ENCODE results near the gene ACR.
"Not testable (repeated sequence)": the region's sequence is repeated elsewhere in the genome, so short reads cannot be mapped to it uniquely, and the experiment has no call there.

Gene ACR

DNA sequence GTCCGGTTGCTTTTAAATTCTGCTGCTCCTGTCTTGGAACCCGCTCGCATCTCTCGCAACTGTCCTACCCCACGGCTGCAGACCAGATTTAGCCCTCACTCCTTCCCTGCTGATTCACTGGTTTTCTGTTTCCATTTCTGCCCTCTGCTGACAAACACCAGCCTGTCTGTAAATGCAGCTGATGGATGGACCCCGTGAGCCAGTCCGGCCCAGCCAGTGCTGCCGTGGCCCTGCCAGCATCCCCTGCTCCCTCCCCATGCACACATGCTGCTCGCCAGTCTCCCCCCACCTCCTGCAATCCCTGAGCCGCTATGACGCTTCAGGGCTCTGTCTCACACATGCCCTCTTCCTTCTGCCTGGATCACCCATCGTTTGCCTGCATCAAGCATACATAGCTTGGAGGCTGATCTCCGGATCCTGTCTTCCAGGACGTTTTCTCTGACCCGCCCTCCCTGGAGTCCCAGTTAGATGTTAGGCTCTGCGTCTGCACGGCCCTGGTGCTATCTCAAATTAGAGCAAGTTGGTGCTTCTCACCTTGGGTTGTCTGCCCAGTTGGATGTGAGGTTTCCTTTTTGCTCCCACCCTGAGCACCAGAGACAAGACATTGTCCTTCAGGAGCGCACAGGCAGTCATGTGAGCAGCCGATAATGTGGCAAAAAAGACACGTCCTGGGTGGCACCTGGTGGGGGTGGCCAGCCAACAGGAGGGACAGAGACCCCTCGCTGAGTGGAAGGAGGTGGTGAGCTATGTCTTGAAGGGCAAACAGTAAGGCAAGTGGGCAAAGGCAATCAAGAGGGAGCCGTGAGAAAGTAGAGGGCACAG lies 4.3 kb upstream of the ACR start:
- DNase-seq, result no peak

DNA sequence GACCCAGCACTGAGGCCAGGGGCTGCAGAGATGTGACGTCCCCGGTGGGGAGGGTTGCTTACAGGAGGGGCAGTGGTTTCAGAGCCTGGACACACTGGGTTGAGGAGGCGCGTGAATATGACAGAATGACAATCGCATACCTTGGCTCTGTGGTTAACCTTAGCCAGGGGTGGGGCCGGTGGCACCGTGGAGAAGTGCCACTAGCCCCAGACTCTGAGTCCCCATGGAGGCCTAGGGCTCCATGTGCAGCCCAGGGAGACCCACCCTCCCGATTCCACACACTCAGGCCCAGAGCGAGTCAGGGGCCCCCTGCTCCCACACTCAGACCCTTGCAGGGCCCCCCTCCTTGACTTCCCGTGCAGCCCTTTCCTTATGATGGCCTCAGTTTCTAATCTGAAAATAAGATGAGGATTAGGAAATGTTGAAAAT lies 3.6 kb upstream of the ACR start:
- DNase-seq, result no peak

DNA sequence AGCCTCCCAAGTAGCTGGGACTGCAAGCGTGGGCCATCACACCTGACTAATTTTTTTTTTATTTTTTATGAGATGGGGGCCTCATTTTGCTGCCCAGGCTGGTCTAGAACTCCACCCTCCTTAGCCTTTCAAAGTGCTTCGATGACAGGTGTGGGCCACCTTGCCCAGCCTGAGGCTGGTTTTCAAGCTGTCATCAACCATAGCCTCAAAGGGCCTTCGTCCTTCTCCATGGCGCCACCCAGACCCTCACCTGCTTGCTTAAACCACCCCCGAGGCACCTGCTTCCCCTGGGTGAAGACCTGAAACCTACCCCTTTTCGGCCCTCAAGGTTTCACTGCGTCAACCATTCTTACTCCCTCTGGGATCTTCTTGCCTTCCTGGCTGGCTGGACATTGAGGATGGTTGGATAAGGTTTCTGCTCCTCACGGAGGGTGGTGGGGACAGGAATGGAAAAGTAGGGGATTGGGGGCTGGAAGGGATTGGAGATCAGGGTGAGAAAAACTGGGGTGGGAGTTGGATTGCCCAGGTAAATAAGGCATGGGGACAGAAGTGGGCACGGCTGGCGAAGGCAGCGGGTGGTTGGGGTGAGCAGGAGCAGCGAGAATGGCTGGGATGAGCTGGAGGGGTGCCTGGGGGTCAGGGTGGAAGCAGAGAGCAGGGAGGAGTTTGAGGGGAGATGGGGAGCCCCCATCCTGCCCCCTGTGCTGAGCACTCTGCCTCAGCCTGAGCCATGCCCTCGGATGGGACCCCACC lies 2.8 kb upstream of the ACR start:
- DNase-seq, result no peak

DNA sequence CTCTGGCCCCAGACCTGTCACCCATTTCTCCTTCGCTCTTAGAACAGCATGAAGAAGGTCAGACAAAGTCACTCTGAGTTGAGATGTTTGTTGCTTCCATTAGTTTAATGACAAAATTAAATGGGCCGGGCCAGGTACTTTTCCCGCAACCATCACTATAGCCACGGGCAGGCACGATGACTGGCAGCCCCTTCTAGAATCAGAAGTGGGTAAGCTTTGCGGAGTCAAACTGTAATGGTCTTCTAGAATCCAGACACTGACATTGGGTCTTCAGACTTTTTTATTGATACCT lies 2.3 kb upstream of the ACR start:
- no peak for DNase-seq

DNA sequence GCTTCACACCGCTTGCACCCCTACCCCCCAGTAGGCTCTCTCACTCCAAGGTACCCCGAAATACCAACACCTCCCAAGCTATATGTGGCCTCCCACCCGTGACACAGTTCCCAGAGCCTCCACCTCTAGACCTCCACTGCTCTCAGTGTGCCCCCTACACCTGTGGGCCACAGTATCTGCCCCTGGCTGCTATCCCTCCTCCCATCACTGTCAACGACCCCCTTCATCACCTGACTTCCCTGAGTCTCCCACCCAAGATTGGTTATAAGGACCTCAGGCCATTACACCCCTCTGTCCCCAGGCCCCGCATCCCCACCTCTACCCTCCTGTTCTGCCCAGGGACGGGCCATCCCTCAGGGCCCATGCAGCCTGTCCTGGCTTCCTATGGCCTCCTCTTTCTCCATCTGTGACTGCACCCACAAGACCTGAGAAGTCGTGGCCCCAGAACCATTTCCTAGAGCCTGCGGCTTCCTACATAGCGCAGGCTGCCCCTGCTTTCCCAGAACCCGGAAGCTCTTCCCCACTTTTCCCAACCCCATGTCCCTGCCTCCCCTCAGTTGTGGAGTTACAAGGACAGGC lies 734 bp downstream of the ACR start:
- DNase-seq, result no peak

DNA sequence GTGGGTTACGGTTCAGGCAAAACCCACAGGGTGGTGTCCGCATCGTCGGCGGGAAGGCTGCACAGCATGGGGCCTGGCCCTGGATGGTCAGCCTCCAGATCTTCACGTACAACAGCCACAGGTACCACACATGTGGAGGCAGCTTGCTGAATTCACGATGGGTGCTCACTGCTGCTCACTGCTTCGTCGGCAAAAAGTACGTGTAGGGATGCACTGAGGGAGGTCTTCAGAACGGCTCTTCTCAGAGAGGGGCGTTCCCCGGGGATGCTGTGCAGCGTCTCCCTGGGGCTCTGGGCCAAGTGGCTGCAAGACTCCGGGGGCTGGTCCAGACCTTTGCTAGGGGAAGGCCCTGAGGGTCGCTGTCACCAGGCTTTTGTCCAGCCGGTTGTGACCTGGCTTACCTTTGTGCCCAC lies 1.3 kb downstream of the ACR start:
- DNase-seq, result no peak

DNA sequence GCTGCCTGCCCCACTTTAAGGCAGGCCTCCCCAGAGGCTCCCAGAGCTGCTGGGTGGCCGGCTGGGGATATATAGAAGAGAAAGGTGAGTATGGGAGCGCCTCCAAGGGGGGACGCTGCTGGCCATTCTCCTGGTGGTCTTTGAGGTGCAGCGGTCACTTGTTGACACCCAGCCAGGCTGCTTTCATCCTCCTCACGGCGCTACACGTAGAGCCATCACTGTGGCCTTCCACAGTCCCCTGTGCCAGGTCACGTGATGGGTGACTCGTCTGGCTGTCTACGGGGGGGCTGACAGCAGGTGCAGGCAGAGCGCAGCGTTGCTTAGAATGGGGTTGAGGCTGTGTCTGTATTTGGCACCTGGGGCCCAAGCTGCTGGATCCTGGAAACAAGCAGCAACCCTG lies 1.9 kb downstream of the ACR start:
- DNase-seq, result no peak

DNA sequence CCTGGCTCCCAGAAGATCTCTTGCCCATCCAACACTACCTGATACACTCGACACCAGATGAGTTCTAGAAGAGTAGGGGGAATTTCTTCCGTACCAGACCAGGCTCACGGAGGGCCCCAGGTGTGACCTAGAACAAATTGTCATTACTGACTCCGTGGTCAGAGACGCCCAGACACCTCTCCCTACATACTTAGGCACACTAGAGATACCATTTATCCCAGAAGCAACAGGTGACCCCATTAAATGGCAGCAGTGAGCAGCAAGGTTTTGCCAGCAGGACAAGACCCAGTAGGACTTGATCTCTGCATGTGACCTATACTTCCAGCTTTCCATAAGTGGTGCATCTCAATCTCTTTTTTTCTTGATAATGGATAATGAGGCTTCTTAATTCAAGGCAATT lies 2.7 kb downstream of the ACR start:
- not testable (repeated sequence) for DNase-seq

DNA sequence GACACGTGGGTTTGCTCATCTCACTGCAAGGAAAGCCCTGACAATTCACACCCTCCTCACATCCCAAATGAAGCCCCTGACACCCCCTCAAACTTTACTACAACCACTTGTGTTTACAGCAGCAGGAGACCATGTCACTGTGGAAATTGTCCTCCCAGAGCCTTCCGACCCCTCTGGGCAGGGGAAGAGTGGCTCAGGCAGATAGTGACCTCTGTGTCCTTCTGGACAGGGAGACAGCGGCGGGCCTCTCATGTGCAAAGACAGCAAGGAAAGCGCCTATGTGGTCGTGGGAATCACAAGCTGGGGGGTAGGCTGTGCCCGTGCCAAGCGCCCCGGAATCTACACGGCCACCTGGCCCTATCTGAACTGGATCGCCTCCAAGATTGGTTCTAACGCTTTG lies 6.4 kb downstream of the ACR start:
- DNase-seq, result not testable (repeated sequence)

DNA sequence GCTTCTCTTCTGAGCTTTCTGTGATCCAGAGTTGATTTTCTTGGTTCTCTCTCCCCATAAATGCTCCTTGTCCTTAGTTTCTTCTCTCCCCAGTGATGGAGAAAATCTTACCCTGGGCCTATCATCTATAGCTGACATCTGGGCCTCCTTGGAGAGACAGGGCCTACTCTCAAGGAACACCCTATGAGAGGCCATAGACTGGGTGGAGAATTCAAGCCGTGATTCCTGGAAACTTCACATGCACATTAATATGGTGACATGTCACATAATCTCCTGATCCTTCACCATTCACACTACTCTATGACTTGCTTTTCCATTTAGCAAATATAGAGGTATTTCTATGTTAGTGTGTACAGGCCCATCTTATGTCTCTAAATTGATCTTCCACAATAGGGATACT lies 9.5 kb downstream of the ACR start:
- DNase-seq, result not testable (repeated sequence)

DNA sequence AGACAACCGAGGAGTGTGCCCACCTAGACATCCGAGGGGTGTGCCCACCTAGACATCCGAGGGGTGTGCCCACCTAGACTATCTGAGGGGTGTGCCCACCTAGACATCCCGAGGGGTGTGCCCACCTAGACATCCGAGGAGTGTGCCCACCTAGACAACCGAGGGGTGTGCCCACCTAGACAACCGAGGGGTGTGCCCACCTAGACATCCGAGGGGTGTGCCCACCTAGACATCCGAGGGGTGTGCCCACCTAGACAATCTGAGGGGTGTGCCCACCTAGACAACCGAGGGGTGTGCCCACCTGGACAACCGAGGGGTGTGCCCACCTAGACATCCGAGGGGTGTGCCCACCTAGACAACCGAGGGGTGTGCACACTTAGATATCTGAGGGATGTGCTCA lies 10.6 kb downstream of the ACR start:
- DNase-seq, result not testable (repeated sequence)

DNA sequence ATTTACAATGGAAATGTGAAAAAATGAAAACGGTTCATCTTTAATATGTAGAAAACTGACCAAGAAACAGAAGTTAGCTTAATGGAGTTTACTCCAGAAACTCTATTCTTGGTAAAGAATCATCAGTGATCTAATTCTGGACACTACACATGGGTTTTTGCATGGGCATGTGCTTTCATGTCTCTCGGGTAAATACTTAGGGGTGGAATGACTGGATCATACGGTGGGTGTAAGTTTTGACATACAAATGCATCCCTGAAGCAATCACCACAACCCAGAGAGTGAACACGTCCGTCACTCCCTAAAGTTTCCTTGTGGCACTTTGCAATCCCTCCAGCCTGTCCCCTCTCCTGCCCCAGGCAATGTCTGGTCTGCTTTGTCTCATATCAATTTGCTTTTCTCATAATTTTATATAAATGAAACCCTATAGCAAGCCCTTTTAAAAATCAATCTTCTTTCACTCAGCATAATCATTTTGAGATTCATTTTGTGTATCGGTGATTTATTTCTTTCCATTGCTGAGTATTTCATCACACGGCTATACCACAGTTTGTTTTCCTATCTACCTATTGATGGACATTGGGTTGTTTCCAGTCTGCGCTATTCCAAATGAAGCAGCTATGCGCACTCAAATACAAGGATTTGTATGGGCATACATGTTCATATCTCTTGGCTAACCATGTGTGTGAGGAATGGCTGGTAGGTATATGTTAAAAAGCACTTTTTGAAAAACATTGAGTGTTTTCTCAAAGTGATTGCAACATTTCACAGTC lies 11.5 kb downstream of the ACR start:
- DNase-seq, result not testable (repeated sequence)

DNA sequence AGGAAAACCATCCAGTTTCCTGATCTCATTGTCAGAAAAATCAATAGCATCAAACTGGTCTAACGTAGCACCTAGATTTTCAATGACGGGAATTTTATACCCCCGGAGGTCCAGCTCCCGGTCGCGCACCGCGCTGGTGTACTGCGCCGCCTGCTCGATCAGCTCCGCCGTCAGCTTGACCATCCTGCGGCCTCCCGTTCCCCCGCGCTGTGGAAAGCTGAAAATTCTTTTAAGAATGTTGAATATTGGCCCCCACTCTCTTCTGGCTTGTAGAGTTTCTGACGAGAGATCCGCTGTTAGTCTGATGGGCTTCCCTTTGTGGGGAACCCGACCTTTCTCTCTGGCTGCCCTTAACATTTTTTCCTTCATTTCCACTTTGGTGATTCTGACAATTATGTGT lies 17.2 kb downstream of the ACR start:
- not testable (repeated sequence) for DNase-seq

DNA sequence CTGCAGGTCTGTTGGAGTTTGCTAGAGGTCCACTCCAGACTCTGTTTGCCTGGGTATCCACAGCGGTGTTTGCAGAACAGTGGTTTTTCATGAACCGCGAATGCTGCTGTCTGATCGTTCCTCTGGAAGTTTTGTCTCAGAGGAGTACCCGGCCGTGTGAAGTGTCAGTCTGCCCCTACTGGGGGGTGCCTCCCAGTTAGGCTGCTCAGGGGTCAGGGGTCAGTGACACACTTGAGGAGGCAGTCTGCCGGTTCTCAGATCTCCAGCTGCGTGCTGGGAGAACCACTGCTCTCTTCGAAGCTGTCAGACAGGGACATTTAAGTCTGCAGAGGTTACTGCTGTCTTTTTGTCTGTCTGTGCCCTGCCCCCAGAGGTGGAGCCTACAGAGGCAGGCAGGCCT lies 18.4 kb downstream of the ACR start:
- not testable (repeated sequence) for DNase-seq

DNA sequence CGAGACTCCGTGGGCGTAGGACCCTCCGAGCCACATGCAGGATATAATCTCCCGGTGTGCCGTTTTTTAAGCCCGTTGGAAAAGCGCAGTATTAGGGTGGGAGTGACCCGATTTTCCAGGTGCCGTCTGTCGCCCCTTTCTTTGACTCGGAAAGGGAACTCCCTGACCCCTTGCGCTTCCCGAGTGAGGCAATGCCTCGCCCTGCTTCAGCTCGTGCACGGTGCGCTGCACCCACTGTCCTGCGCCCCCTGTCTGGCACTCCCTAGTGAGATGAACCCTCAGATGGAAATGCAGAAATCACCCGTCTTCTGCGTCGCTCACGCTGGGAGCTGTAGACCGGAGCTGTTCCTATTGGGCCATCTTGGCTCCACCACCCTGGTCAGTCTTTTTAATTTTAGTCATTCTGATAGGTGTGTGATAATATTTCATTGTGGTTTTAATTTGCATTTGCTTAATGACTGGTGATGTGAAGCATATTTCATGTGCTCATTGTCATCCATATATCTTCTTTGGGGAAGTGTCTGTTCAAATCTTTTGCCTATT lies 19.0 kb downstream of the ACR start:
- peak; percentile 61 to 70 for DNase-seq

DNA sequence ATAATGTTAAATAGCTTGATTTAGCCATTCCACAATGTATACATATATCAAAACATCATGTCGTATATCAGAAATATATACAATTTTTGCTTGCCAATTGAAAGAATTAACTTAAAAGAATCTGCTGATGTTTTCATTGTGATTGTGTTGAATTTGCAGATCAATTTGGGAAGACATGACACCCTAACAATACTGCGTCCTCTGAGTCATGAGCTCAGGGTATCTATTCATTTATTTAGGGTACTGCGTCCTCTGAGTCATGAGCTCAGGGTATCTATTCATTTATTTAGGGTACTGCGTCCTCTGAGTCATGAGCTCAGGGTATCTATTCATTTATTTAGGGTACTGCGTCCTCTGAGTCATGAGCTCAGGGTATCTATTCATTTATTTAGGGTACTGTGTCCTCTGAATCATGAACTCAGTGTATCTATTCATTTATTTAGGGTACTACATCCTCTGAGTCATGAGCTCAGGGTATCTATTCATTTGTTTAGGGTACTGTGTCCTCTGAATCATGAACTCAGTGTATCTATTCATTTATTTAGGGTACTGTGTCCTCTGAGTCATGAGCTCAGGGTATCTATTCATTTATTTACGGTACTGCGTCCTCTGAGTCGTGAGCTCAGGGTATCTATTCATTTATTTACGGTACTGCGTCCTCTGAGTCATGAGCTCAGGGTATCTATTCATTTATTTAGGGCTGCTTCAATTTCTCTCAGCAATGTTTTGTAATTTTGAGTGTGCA lies 21.8 kb downstream of the ACR start:
- not testable (repeated sequence) for DNase-seq

DNA sequence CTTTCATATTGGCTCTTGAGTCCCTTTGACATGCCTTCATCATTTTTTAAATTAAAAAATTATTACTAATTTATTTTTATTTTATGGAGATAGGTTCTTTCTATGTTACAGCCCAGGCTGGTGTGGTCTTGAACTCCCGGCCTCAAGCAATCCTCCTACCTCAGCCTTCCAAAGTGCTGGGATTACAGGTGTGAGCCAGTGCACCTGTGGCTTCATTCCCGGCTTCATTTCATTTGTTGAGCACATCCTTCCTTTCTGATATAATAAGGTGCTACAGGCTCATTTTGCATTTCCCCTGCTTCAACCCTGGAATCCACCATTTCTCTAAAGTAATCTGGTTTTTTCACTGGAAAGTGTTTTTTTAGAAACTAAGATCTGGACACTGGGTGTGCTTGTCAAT lies 23.8 kb downstream of the ACR start:
- not testable (repeated sequence) for DNase-seq

DNA sequence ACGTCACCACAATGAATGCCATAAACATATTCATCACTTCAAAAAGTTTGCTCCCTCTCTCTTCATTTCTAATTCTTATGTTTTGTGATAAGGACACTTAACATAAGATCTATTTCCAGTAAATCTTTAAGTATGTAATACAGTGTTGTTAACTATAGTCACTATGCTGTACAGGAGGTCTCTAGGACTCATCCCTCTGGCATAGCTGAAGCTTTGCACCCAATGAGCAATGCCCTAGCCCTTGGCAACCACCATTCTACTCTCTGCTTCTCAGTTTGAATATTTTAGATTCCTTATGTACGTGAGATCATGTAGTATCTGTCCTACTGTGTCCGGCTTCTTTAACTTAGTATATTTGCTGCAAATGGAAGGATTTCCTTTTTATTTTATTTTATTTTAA lies 26.3 kb downstream of the ACR start:
- not testable (repeated sequence) for DNase-seq

DNA sequence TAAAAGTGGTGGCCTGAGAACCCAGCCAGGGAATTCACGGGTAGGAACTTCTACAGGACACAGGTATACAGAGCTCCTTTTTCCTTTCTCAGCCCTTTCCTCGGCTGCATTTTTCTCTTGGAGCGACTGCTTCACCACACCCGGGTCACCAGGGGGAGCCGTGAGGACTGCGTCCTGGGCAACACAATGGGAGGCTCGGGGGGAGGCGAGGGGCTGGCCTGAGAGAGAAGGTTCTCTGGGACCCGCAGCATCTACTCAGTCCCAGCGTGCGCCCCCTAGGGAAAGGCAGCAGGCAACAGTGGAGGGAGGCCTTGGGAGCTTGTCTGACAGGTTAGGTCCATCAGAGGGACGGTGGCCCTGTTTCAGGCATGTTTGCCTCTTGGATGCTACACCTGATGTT lies 37.1 kb downstream of the ACR start:
- DNase-seq, result peak; percentile 4 to 21

DNA sequence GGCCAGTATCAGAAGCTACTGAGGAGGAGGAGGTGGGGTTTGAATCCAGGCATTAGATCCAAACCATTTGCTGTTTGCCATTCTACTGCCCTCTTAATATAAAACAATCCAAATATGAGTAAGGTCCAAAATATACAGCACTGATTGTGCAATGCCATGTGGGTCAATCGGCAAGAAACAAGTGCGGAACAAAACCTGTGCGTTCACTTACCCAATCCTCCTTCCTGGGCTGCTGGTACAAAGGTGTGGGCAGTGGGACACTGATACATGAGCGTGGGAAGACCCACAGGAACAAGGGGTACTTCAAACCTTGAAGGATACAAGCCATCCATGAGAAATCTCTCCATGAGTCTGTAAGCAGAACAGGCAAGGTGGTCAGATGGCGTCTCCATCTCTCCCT lies 39.6 kb downstream of the ACR start:
- not testable (repeated sequence) for DNase-seq

DNA sequence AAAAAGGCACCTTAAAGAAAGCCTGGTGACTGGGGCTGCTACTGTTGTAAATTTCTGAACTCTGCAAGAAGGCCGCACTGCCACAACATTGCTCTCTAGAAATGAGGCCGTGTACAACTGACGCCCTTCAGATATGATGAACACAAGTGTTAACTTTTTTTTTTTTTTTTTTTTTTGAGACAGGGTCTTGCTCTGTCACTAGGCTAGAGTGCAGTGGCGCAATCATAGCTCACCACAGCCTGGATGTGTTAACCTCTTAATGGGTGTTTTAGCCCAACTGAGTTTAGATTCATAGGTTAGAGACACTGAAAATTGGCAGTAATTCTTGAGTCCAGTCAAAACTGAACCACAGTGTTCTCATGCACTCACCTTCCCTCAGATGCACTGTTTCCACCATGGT lies 42.2 kb downstream of the ACR start:
- not testable (repeated sequence) for DNase-seq

DNA sequence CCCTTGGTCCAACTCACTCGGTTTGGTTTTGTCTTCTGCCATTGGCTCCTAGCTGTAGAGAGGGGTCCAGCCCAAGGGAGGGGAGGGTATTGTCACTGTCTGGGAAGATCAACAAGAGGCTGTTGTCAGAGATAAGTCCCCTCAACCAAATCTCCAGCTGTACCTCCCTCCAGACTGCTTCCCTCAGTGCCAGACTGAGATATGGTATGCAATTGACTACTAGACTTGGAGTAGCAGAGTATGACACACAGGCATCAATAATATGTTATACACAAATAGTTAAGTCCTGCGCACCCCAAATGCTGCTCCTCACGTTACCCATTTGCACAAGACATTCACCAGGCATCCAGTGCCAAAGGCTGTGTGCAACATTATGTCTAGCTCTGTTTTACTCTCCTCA lies 44.2 kb downstream of the ACR start:
- DNase-seq, result not testable (repeated sequence)

Data from activated CD4-positive, alpha-beta T cell treated with anti-CD3 and anti-CD28 coated beads, Interleukin-2, amount 50 U/mL, for 48 hours (primary cell).